ENCODE results near the gene IQGAP3. TPM values are rescaled to one million over a fixed set of nuclear protein-coding genes. Genes with fewer than 3 reads are reported as not detected.
A peak's percentile ranks its signal among the peaks of the same experiment; 100 is the strongest.

Gene IQGAP3
- total RNA-seq, 1 experiment from 2014 or later: 25.6 TPM

GRCh38 chr1:156586892-156587477 is 14.6 kb upstream of the IQGAP3 start:
- ChIA-PET POLR2A (interaction anchor here (0.5 kb wide), 1 partner anchor 127 kb away, joined by 12 read pairs; no protein-coding TSS in a partner anchor), CTCF (interaction anchor here (0.6 kb wide), 1 partner anchor 226 kb away, joined by 3 read pairs; no protein-coding TSS in a partner anchor)

GRCh38 chr1:156586323-156586722 is 14.0 kb upstream of the IQGAP3 start:
- no peaks in the 10 kb centered on the region; the same call in 1 of the 2 replicates for H3K36me3 ChIP-seq (ENCODE audit: control insufficient read depth, insufficient read depth, low read length)
- ChIA-PET POLR2A (no interaction called here), CTCF (interaction anchor here (0.6 kb wide), 1 partner anchor 31 kb away, joined by 4 read pairs; no protein-coding TSS in a partner anchor)
- no peaks in the 10 kb centered on the region for H3K27me3 ChIP-seq (ENCODE audit: control insufficient read depth, insufficient read depth, low read length)
- BruUV-seq (replicated peaks): no TSS peak
- intact Hi-C loops (cut with micrococcal nuclease; ENCODE audit: unreplicated experiment) (no loop called here), in situ Hi-C loops (cut with HindIII; ENCODE audit: low pct_unique_long_range_greater_than_20kb, low sequenced_read_pairs) (no loop called here)
- ATAC-seq (no peak), DNase-seq (ENCODE audit: low read depth, low spot score) (no peak)
- no peak overlapping the region for H3K4me3 ChIP-seq (ENCODE audit: low read depth in 2 of 2, low read length in 2 of 2)
- H3K27ac ChIP-seq (ENCODE audit: low read length): no peak overlapping the region; the same call in 1 of the 2 replicates
- TF ChIP-seq CTCF (IDR thresholded peaks at IDR 0.05): no peak
- no peak for TF ChIP-seq POLR2AphosphoS5 (IDR thresholded peaks at IDR 0.05; ENCODE audit: low read depth, low read length)
- TF ChIP-seq REST (IDR thresholded peaks at IDR 0.05; ENCODE audit: insufficient read depth in 1 of 2, low read depth in 2 of 2, low read length in 1 of 2): no peak
- no peak for TF ChIP-seq TCF7L2 (IDR thresholded peaks at IDR 0.05; ENCODE audit: low read depth, low read length)
- TF ChIP-seq SIN3A (IDR thresholded peaks at IDR 0.05; ENCODE audit: borderline replicate concordance, insufficient read depth, low read depth, low read length): no peak
- H3K9me3 ChIP-seq (ENCODE audit: control insufficient read depth, insufficient read depth, low read depth, low read length): no peaks in the 10 kb centered on the region
- H3K4me1 ChIP-seq (ENCODE audit: control insufficient read depth, insufficient read depth, low read length): peaks cover 28% of the 10 kb centered on the region

More at GRCh38 chr1:156586892-156587477, 14.6 kb upstream of the IQGAP3 start:
- H3K9me3 ChIP-seq (ENCODE audit: control insufficient read depth, insufficient read depth, low read depth, low read length): no peaks in the 10 kb centered on the region
- DNase-seq (ENCODE audit: low read depth, low spot score): no peak
- H3K4me3 ChIP-seq (ENCODE audit: low read depth in 2 of 2, low read length in 2 of 2): no peak overlapping the region
- H3K4me1 ChIP-seq (ENCODE audit: control insufficient read depth, insufficient read depth, low read length): peaks cover 28% of the 10 kb centered on the region
- in situ Hi-C loops (cut with HindIII; ENCODE audit: low pct_unique_long_range_greater_than_20kb, low sequenced_read_pairs): no loop called here
- H3K36me3 ChIP-seq (ENCODE audit: control insufficient read depth, insufficient read depth, low read length): no peaks in the 10 kb centered on the region; the same call in 1 of the 2 replicates
- BruUV-seq (replicated peaks): no TSS peak
- intact Hi-C loops (cut with micrococcal nuclease; ENCODE audit: unreplicated experiment): no loop called here
- H3K27ac ChIP-seq (ENCODE audit: low read length): peak overlapping the region; percentile 51; the same call in 1 of the 2 replicates
- no peaks in the 10 kb centered on the region for H3K27me3 ChIP-seq (ENCODE audit: control insufficient read depth, insufficient read depth, low read length)
- no peak for ATAC-seq
- TF ChIP-seq POLR2AphosphoS5 (IDR thresholded peaks at IDR 0.05; ENCODE audit: low read depth, low read length): no peak
- no peak for TF ChIP-seq SIN3A (IDR thresholded peaks at IDR 0.05; ENCODE audit: borderline replicate concordance, insufficient read depth, low read depth, low read length)

DNA sequence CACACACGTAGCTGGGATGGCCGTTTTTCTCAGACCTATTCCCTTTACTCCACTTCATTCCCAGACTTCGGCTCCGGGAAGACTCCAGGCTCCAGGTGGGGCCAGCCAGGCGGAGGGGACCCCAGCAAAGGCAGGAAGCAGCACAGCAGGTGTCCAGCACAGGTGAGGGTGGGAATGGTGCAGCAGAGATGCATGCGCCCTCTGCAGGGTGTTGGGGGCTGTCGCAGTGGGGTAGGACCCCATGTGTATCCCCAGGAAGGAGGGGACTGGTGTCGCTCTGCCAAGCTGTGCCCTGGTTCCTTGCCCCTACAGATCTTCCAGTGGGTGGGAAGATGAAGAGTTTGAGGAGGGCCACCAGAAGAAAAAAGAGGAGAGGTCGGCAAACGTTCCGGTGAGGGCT is 12.4 kb upstream of the IQGAP3 start:
- Histone ChIP-seq H3K4me3 (ENCODE audit: low read depth in 2 of 2, low read length in 2 of 2) (no peak overlapping the region), H3K27ac (ENCODE audit: low read length) (no peak overlapping the region), H3K36me3 (ENCODE audit: control insufficient read depth, insufficient read depth, low read length) (no peaks in the 10 kb centered on the region), H3K27me3 (ENCODE audit: control insufficient read depth, insufficient read depth, low read length) (no peaks in the 10 kb centered on the region), H3K9me3 (ENCODE audit: control insufficient read depth, insufficient read depth, low read depth, low read length) (no peaks in the 10 kb centered on the region), H3K4me1 (ENCODE audit: control insufficient read depth, insufficient read depth, low read length) (peaks cover 19% of the 10 kb centered on the region)
- TF ChIP-seq TCF7L2 (IDR thresholded peaks at IDR 0.05; ENCODE audit: low read depth, low read length): no peak
- TF ChIP-seq REST (IDR thresholded peaks at IDR 0.05; ENCODE audit: insufficient read depth in 1 of 2, low read depth in 2 of 2, low read length in 1 of 2): no peak
- no peak for TF ChIP-seq POLR2AphosphoS5 (IDR thresholded peaks at IDR 0.05; ENCODE audit: low read depth, low read length)
- TF ChIP-seq CTCF (IDR thresholded peaks at IDR 0.05): no peak; the same call in 1 of the 2 replicates
- TF ChIP-seq SIN3A (IDR thresholded peaks at IDR 0.05; ENCODE audit: borderline replicate concordance, insufficient read depth, low read depth, low read length): no peak
- in situ Hi-C loops (cut with HindIII; ENCODE audit: low pct_unique_long_range_greater_than_20kb, low sequenced_read_pairs): no loop called here
- BruUV-seq (replicated peaks): no TSS peak
- no peak for DNase-seq (ENCODE audit: low read depth, low spot score)
- intact Hi-C loops (cut with micrococcal nuclease; ENCODE audit: unreplicated experiment): loop anchor here (1.0 kb wide), 1 partner anchor 23 kb away; no protein-coding TSS in a partner anchor
- ChIA-PET POLR2A (no interaction called here), CTCF (interaction anchor here (0.6 to 1.2 kb wide), 4 partner anchors 39 to 362 kb away, joined by 3 to 4 read pairs (median 3); no protein-coding TSS in a partner anchor)
- ATAC-seq: 0 out of 2 replicates have a peak, but pooled peaks have one; percentile 37
